HuH-7 (cell line): Measurements from ENCODE around the gene HAUS8.
"Not testable (repeated sequence)": the region's sequence is repeated elsewhere in the genome, so short reads cannot be mapped to it uniquely, and the experiment has no call there.

Experiments
- DNase-seq: peaks from one replicate; pipeline ENCODE4 v3.0.0; 2011; ENCODE audit warnings: low spot score

Gene HAUS8

DNA sequence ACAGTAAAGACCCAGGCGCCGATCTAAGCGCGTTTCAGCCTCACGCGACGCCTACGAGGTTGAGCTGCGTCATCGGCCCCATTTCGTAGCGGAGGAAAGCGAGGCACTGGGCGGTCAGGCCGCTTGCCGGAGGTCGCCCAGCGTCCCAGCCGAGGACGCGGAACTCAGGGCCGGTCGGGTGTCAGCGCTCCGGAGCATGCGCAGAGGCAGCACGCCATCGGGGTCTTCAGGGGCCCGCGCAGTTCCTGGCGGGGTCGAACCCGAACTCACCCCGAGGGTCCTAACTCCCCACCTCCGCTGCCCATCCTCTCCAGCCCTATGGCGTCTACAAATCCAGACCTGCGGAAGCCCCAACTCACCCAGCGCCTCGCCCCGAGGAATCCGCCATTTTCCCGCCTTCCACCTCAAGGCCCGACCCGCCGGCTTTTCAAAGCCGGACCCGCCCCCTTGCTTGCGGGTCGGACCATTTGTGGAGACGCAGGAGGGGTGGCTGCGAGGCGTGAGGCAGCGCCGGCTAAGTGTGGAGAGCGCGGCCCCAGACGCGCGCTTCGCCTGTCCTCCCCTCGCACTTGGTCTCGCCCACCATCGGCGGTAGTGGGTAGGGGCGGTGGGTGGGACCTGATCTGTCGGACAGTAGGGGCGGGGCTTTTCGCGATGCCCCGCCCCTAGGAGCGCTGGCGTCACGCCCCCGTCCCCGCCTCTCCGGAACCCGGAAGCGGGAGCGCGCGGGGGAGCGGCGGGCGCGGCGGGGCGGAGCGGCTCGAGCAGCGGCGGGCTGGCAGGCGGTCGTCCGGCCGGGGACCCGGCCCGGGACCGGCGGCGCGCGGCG, at the start of gene HAUS8, which contains the start of gene MYO9B:
Gene HAUS8, minus strand, starts transcription at position 418 of the 829 bp plus-strand sequence. Its CDS starts 30 bp downstream, at position 388.
Gene MYO9B, plus strand, starts transcription at position 743 of the 829 bp plus-strand sequence. CDS start 25,941 bp downstream, outside the sequence.
- peak; percentile 93 for DNase-seq

- no peak for DNase-seq
These were observed 48.8 kb upstream of the HAUS8 start for GRCh38 chr19:17124025-17124424.

- no peak for DNase-seq
These were observed 47.8 kb upstream of the HAUS8 start for GRCh38 chr19:17123041-17123440.

- no peak for DNase-seq
These were observed 46.6 kb upstream of the HAUS8 start for GRCh38 chr19:17121736-17122293.

DNA sequence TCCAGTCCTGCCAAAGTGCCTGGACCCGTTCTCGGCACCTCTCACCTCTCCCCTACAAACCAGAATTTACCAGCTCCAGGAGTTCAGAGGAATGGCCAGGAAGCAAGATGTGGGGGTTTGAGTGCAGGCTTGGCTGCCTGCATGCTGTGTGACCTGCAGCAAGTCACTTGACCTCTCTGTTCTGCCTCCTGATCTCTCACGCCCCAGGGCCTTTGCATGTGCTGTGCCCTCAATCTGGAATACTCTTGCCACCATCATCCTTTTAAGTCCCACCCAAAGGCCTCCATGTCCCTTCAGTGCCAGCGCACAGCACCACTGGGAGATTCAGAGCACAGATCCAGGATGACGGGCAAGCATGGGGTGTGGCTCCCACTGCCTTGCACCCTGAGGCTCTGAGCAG, 43.7 kb upstream of the HAUS8 start:
- DNase-seq = no peak

GRCh38 chr19:17116996-17117702, 41.9 kb upstream of the HAUS8 start:
- DNase-seq = no peak

DNA sequence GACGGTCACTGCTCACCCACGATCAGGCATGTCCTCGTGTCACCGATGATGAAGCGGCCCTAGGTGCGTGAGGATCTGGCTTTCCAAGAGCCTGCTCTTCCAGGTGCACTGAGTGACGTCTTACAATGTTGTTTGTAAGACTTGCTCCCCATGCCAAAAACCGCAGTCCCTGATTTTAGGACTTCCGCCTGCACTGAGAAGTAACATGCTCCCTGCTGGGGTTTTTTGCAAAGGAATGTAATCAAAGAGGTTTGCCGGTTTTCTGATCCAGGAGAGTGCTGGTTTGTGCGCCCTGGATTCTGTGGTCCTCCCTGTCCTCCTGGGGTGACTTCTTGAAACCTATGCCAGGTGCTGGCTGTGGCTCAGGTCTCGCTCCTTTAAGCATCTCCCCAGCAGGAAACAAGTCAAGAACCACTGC, 39.2 kb upstream of the HAUS8 start:
- DNase-seq = no peak

DNA sequence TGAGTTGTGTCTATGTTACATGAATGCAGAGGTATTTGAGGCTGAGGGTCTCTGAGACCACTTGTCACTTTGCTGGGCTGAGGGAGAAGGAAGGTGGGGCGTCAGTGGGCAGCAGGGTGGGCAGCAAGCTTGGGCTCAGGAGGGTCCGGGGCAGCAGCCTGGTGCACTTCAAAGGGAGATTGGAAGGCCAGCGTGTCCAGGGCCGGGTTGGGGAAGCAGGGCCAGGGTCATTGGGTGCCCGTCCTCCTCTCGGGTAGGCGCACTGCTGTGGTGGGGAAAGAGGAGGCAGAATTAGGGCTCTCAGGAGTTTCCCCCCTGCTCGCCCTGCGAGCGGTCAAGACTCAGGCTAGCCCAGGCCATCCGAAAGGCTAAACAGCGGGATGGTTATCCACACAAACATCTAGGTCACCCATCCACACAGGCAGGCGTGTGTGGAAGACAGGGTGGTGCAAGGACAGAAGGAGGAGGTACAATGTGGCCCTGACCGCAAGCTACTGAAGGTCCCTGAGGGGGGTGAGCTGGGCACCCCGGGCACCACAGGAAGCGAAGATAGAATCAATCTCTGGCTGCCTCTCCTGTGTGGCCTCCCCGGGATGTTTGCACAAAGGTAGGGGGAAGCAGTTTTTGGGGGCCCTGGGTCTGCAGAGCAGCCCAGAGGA, 38.0 kb upstream of the HAUS8 start:
- no peak for DNase-seq

- DNase-seq = no peak
These were observed 37.4 kb upstream of the HAUS8 start for GRCh38 chr19:17112700-17113099.

GRCh38 chr19:17112271-17112670, 37.0 kb upstream of the HAUS8 start:
- no peak for DNase-seq

DNA sequence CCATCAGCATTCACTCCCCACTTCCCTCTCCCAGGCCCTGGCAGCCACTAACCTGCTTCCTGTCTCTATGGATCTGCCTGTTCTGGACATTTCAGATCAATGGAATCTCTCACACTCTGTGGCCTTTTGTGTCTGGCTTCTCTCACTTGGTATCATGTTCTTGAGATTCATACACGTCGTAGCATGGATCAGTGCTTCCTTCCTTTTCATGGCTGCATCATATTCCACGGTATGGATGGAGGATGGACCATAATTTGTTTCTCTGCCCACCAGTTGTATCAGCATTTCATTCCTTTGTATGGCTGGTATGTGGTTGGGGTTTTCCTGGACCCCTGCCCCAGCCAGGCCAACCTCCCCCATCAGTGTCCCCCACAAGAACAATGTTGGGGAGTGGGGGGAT, 36.5 kb upstream of the HAUS8 start:
- DNase-seq = no peak

DNA sequence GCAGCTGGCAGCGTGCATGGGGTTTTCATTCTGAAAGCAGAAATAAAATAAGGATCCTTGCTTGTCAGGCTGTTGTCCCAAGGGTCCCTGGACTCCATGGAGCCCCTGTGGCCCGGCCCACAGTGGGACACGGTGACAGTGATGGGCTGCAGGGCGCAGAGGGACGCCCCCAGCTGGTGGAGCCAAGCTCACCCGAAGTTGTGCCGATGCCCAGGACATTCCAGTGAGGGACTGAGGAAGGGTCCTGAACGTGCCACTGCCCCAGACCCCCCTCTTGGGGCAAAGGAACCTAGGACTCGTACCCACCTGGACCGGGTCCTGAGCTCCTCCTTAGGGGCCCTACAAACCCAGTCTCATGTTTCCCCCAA, 35.3 kb upstream of the HAUS8 start:
- no peak for DNase-seq

DNA sequence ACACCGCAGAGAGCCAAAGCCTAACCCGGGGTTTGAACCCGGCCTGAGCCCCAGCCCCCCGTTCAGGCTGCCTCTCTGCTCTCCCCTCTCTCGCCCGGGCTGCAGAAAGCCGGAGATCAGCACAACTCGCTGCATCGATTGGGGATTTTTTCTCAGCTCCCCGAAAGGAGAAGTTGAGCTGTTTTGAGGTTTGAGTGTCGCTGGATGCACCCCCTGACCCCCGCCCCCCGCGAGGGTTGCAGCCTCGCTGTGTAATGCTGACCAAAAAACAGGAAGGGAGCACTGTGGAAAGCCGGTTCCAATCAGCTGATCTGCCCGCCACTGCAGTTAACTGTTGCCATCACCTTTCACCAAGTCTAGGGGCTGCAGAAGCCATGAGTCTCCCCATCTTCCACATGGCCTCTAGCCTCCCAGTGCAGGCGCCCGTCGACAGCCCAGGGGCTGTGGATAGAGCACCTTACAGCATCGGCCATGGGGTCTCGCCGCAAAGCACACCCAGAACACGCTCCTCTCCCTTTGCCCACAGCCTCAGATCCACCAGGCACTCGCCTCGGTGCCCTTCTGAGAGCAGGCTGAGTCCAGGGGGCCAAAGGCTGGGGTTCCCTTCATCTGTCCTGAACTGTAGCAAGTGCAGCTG, 34.8 kb upstream of the HAUS8 start:
- DNase-seq = no peak

GRCh38 chr19:17109300-17109699, 34.0 kb upstream of the HAUS8 start:
- DNase-seq = no peak

- no peak for DNase-seq
These were observed 33.2 kb upstream of the HAUS8 start for GRCh38 chr19:17108453-17108784.

GRCh38 chr19:17107546-17108452, 32.5 kb upstream of the HAUS8 start:
- peak; percentile 63 for DNase-seq

DNA sequence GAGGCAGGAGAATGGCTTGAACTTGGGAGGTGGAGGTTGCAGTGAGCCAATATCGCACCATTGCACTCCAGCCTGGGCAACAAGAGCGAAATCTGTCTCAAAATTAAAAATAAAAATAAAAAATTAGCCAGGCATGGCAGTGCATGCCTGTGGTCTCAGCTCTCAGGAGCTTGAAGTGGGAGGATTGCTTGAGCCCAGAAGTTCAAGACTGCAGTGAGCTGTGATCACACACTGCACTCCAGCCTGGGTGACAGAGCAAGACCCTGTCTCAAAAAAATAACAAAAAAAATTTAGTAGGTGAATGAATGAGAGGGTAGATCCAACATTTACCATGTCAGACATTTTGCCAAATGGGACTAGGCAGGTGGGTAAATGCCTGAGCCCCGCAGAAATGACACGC, 31.7 kb upstream of the HAUS8 start:
- DNase-seq = not testable (repeated sequence)

DNA sequence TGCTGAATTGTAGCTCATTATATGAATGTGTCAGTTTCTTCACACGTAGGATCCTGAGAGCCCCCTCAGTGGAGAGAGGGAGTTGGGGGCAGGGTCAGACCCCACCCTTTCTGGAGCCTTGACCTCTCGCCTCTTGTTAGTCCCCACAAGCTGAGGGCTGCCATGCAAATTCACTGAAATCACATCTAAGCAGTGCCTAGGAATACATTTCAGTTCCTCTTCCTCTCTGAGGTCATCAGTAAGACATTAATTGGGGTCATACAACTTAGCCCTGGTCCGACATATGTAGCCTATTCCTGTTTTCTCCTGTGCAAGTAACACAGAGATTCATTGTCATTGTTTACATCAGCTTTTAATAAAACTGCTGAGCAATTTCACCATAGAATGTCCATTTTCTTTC, 30.3 kb upstream of the HAUS8 start:
- DNase-seq = no peak

GRCh38 chr19:17104679-17105078, 29.4 kb upstream of the HAUS8 start:
- no peak for DNase-seq

DNA sequence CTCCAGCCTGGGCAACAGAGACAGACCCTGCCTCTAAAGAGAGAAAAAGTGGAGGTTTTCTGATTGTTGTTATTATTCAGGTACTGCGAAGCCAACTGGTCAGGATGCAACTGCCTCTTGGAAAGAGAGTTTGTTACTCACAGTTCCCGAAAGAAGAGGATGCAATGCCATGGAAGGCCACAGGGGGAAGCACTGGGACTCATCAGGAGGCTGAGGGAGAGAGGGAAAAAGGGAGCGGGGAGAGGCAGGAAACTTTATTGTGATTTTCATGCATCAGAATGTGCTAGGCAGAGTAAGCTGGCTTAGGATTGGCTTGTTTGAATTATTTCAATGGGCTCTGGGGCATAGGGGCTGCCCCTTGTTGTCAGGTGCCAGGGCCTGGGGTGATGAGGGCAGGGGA, 27.9 kb upstream of the HAUS8 start:
- peak; percentile 55 for DNase-seq
